HG03097 (cell line): ENCODE data around the gene HGFAC.
"Not testable (repeated sequence)": the region's sequence is repeated elsewhere in the genome, so short reads cannot be mapped to it uniquely, and the experiment has no call there.

ENCODE experiments used
- ATAC-seq: cut with Tn5 transposase; IDR thresholded peaks from one replicate; pipeline ENCODE4 v1.9.1; 2021; ENCODE audit not compliant: unreplicated experiment, low FRiP score

Gene HGFAC

DNA sequence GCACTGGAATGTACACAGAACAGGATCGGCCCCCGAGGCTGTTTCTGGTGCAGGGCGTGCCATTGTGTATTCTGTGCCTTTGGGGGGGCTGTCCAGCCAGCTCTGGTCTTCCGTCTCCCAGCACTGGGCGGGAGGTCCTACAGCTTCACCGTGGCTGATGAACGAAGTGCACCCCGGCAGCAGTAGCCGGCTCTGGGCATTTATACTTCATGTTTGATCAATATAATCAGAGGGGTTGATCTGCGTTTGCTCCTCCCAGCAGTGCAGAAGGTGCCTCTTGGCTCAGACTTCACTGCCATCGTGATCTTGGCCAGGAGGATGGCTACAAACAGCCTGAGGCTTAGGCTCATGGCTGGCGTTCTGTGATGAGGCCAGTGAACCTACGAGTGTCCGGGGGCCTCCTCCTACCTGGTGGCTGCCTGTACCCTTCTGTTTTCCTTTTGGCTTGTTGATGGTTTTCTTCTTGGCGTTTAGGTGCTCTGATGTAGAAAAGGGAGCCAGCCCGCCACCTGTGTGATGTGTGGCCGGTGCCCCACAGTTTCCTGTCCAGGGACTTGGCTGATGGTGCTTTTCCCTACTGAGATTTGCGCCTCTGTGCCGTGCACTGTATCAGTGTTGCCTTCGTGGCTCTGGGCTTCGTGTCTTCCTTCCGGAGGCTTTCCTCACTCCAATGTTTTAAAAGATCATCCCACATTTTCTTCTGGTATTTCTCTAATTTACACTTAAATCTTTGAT, 31.2 kb upstream of the HGFAC start:
- ATAC-seq = no peak

DNA sequence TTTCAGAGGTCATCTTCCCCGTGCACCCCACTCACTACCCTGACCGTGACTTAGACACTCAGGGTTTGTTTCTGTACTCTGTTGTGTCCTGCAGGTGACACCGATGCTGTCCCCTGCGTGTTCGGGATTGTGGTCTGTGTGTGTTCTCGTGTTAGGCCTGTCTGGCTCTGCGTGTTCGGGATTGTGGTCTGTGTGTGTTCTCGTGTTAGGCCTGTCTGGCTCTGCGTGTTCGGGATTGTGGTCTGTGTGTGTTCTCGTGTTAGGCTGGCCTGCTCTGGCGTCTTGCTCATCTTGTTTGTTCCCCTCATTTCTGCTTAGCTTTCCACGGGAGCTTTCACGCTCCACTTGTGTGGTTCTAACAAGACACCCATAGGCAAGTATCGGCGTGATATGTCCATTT, 30.6 kb upstream of the HGFAC start:
- not testable (repeated sequence) for ATAC-seq

- ATAC-seq = no peak
These were observed 30.1 kb upstream of the HGFAC start for GRCh38 chr4:3411676-3412075.

DNA sequence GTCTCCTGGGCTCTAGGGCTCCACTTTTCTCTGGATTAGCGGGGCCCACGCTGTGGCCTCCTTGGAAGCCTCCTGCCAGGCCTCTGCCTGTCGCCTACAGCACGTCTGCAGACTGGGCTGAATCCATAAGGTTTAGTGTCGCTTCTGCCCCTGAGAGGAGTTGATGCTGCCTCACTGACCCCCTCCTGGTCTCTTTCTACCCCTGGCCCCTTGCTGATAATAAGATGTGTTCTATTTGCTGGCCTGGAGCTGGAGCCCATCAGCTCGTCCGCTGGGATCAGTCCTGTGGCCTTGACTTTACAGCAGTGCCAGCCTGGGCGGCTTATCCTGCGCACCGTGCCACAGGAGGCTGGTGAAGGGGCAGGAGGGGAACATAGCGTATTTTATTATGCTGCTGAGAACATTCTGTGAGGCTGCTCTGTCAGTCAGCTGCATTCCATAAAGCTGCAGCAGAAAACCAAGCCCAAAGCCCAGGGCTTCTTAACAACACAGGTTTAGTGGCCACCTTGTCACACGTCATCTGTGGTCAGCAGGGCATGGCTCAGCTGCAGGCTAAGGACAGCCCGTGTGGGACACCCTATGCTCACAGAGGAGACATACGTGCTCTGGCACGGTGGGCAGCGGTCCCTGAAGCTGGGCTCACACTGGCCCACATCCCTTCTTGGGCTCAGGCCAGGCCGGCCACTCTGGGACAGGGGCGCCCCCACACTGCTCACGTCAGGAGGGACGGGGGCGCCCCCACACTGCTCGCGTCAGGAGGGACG, 29.3 kb upstream of the HGFAC start:
- ATAC-seq = no peak

DNA sequence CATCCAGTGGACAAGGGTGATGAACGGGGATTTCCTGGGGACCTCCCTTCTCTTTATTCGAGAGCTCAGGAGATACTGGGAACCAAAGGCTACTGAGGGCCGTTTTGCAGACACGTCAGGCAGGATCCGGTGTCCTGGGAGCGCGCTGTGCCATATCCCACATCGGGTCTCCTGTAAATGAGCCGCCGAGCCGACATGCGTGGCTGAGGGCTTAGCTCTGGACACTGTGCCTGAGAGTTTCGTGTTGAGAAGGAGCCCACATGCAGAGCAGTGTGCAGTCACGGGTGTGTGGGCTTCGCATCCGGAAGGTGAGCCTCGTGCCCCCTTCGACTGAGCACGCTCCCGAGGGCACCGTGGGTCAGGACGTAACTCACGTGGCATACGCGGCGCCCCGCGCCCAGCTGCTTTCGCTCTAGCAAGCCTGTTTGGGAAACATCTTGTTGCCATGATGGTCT, 28.5 kb upstream of the HGFAC start:
- ATAC-seq = no peak

GRCh38 chr4:3413675-3414420, 27.9 kb upstream of the HGFAC start:
- ATAC-seq = no peak

DNA sequence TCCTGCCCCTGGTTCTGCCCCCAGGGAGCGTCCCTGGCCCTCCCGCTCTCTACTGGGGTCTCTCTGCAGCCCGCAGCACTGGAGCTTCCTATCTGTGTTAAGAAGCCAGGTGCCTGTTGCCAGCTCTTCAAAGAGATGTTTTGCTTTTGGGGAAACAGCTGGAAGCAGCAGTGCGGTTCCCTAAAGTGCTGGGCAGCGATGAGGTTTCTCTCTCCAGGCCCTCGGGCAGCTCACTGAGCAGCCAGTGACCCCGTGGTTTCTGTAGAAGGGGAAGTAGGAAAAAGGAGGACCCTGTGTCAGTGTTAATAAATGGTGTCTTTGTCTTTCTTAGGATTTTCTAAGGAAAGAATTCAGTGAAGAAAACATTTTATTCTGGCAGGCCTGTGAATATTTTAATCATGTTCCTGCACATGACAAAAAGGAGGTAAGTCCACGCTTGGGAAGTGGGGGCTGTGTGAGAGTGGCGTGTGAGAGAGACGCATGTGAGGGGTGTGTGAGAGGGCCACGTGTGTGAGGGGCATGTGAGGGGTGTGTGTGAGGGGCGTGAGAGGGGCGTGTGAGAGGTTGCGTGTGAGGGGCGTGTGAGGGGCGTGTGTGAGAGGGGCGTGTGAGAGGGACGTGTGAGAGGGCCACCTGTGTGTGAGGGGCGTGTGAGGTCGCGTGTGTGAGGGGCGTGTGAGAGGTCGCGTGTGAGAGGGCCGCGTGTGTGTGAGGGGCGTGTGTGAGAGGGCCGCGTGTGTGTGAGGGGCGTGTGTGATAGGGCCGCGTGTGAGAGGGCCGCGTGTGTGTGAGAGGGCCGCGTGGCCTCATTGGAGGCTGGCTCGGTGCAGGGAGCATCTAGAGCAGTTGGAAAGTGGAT, 27.1 kb upstream of the HGFAC start:
- no peak for ATAC-seq

GRCh38 chr4:3415471-3416141, 26.2 kb upstream of the HGFAC start:
- ATAC-seq = no peak

- no peak for ATAC-seq
These were observed 25.5 kb upstream of the HGFAC start for GRCh38 chr4:3416270-3416669.

- ATAC-seq = no peak
These were observed 24.9 kb upstream of the HGFAC start for GRCh38 chr4:3416821-3417221.

GRCh38 chr4:3417448-3417847, 24.3 kb upstream of the HGFAC start:
- no peak for ATAC-seq

GRCh38 chr4:3418029-3418762, 23.6 kb upstream of the HGFAC start:
- ATAC-seq = no peak

DNA sequence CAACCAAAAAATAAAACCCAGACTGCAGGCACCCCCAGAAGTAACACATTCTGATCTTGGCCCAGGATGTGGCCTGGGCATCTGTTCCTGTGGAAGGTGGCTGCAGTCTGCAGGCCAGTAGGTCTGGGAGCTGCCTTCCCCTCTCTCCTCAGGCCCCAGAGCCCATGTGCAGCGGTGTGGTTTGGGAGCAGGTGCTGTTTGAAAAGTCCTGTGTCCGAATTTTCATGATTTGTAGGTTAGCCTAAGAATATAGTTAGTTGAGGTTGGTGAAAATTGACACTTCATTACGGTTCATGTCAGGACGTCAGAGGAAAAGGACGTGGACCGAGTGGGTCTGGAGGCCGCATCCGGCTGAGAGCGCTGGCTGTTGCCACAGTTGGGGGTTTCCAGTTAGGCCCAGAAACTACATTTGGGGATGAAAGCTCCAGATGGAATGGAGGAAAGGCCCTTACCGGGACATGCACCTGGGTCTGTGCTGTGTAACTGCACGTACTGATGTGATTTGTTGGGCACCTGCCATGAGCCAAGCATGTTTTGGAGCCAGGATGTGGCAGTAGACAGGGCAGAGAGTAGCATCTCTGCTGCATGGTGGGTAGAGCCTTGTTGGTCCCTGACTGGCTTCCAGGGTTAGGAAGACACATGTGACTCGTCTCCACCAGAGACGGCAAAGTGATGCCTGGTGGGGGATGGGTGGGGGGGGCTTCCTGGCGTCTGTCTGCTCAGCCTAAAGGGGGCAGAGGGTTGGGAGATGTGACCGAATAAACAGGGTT, 21.7 kb upstream of the HGFAC start:
- no peak for ATAC-seq

DNA sequence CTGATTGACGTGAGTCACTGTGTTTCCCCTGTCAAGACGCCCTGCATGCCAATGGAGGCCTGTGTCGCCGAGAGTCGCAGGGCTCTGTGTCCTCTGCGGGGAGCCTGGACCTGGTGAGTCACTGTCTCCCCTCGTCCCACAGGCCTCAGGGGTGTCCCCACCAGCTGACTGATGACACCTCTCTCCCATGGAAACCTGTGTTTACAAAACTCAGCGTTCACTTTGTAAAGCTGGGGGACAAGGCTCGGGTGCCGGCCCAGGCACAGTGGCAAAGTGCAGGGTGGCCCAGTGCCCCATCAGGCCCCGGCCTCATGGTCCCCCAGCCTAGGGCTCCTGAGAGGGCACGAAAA, 21.2 kb upstream of the HGFAC start:
- ATAC-seq = no peak

- ATAC-seq = no peak
These were observed 20.8 kb upstream of the HGFAC start for GRCh38 chr4:3420956-3421355.

DNA sequence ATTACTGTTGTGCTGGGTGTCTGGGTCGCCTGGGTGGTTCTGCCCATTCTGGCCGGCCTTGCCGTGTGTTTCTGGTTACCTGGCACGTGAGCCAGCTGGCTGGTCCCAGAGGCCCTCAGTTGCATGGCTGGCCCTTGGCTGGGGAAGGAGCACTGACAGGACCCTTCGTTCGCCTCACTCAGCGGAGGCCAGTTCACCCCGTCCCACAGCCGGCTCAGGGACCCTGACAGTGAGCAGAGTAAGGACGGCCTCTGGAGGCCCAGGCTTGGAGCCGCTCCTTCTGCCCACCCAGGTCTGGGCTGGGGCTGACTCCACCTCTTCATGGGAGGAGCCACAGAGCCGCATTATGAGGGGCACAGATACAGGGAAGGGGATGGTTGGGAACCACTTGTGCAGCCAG, 20.3 kb upstream of the HGFAC start:
- ATAC-seq = no peak

DNA sequence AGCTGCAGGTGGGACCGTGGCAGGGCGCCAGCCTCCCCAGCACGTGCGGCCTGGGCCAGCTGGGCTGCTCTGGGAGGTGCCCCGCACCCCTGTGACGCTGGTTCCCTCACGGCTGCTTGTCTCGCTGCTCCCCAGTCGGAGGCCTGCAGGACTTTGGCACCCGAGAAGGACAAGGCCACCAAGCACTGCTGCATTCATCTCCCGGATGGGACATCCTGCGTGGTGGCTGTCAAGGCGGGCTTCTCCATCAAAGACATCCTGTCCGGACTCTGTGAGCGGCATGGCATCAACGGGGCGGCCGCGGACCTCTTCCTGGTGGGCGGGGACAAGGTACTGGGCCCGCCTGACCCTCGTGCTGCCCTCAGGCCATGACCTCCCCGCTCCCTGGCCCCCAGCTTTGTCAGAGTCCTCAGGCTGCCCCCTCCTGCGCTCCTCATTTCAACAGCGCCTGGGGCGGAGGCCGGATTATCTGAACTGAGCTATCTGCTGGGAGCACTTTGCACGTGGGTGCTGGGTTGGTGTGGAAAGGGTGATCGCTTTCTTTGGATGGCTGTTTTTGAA, 19.4 kb upstream of the HGFAC start:
- no peak for ATAC-seq

DNA sequence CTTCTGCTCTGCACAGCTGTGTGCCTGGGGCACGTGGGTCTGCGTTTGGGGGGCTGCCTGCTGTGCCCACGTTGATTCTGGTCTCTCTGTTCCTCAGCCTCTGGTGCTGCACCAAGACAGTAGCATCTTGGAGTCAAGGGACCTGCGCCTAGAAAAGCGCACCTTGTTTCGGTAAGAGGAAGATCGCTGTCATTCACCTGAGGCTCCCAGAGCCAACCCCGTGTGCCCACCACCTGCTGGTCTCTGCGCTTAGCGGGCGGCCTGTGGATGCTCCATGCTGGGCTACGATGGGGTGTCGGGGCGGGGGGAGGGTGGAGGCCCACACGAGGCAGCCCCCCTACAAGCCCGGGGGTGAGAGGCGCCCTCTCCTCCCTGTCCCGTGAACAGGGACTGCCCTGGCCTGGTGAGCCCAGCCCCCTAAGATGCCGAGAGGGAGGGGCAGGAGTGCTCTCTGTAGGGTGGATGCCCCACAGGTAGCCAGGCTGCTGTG, 18.9 kb upstream of the HGFAC start:
- ATAC-seq = no peak
